ENCODE data around the gene OR4C12.

- no peak for TF ChIP-seq CTCF (conservative IDR thresholded peaks at IDR 0.05; ENCODE audit: low read depth in 2 of 2)
- TF ChIP-seq EZH2 (IDR thresholded peaks at IDR 0.05; ENCODE audit: low read depth, unreplicated experiment) = no peak
- no peak for TF ChIP-seq POLR2AphosphoS5 (IDR thresholded peaks at IDR 0.05; ENCODE audit: low read depth)
Measured at GRCh38 chr11:50030193-50030592, 47.9 kb upstream of the OR4C12 start.

All from GM23338 (cell line).